Gastrocnemius medialis (tissue), 4 donors: ENCODE measurements around the gene GHRH.

Experiments used
- POLR2A ChIP-seq, 2 donors: fragments of 450-650 bp; IDR thresholded peaks; one replicate each; pipeline ENCODE4 v1.6.1; 2017; ENCODE audit warnings: antibody characterized with exemption in 2 of 2, mild to moderate bottlenecking in 2 of 2, moderate library complexity in 2 of 2
- TF ChIP-seq, protein P1 (sequence below), 5 experiments: fragments of 450-650 bp in 3 of 5; fragments of 200-600 bp in 2 of 5; sonication (generic) in 2 of 5; IDR thresholded peaks in 4 of 5; conservative IDR thresholded peaks in 1 of 5; 1 replicate in 4 of 5; 2 replicates in 1 of 5; pipeline ENCODE4 v1.5.1; 2016 to 2019; ENCODE audit warnings: antibody characterized with exemption in 5 of 5, mild to moderate bottlenecking in 3 of 5, moderate library complexity in 3 of 5

DNA sequence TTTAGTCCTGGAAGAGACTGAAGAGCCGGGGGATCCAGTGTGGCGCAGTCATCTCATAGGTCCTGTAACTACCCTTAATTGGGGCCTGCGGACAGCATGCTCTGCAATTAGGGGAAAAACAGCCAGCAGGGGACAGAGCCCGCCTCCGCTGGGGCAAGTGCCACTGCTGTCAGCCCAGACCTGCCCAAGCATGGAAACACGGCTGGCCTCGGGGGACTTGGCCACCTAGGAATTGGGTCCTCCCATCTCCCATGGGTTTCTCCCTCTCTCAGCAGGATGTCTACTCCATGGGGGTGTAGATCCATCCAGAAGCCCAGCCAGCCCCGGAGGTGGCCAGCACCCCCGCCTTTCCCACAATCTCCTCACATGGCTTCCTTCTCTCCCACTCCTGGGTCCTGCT lies 3.6 kb downstream of the GHRH start:
- TF ChIP-seq, protein P1, sequence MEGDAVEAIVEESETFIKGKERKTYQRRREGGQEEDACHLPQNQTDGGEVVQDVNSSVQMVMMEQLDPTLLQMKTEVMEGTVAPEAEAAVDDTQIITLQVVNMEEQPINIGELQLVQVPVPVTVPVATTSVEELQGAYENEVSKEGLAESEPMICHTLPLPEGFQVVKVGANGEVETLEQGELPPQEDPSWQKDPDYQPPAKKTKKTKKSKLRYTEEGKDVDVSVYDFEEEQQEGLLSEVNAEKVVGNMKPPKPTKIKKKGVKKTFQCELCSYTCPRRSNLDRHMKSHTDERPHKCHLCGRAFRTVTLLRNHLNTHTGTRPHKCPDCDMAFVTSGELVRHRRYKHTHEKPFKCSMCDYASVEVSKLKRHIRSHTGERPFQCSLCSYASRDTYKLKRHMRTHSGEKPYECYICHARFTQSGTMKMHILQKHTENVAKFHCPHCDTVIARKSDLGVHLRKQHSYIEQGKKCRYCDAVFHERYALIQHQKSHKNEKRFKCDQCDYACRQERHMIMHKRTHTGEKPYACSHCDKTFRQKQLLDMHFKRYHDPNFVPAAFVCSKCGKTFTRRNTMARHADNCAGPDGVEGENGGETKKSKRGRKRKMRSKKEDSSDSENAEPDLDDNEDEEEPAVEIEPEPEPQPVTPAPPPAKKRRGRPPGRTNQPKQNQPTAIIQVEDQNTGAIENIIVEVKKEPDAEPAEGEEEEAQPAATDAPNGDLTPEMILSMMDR (IDR thresholded peaks at IDR 0.05 in 4 of 5, conservative IDR thresholded peaks at IDR 0.05 in 1 of 5): no peak
- TF ChIP-seq POLR2A (IDR thresholded peaks at IDR 0.05): no peak
